GM19240 (cell line): ENCODE data around the gene TNPO2.
"Not testable (repeated sequence)": the region's sequence is repeated elsewhere in the genome, so short reads cannot be mapped to it uniquely, and the experiment has no call there.

Source experiments
- DNase-seq: peaks from one replicate; pipeline ENCODE4 v3.0.0; 2011; ENCODE audit warnings: low spot score; ENCODE audit not compliant: insufficient read length

Gene TNPO2

GRCh38 chr19:12737835-12738351 is 14.2 kb upstream of the TNPO2 start:
- DNase-seq, result no peak

GRCh38 chr19:12736995-12737834 is 13.5 kb upstream of the TNPO2 start, which contains the start of gene GET3:
Gene GET3 (plus strand): TSS chr19:12737497. CDS start chr19:12737506, 9 bp downstream.
- peak; percentile 98 for DNase-seq

- peak; percentile 77 for DNase-seq
Observed at GRCh38 chr19:12733369-12734214, 9.9 kb upstream of the TNPO2 start.

- no peak for DNase-seq
Observed at GRCh38 chr19:12731337-12731736, 7.6 kb upstream of the TNPO2 start.

- DNase-seq, result no peak
Observed at GRCh38 chr19:12730064-12730463, 6.3 kb upstream of the TNPO2 start.

GRCh38 chr19:12727745-12728433 is 4.2 kb upstream of the TNPO2 start:
- no peak for DNase-seq

GRCh38 chr19:12726988-12727316 is 3.2 kb upstream of the TNPO2 start:
- no peak for DNase-seq

- not testable (repeated sequence) for DNase-seq
Observed at GRCh38 chr19:12725612-12726011, 1.9 kb upstream of the TNPO2 start.

GRCh38 chr19:12723381-12723640 is 421 bp downstream of the TNPO2 start:
- no peak for DNase-seq

- DNase-seq, result peak; percentile 99
Observed at GRCh38 chr19:12722566-12723380, 959 bp downstream of the TNPO2 start.

- peak; percentile 52 for DNase-seq
Observed at GRCh38 chr19:12721656-12722565, 1.8 kb downstream of the TNPO2 start.

- DNase-seq, result no peak
Observed at GRCh38 chr19:12720851-12721655, 2.7 kb downstream of the TNPO2 start.

- DNase-seq, result no peak
Observed at GRCh38 chr19:12720296-12720695, 3.4 kb downstream of the TNPO2 start.

- DNase-seq, result no peak
Observed at GRCh38 chr19:12715929-12716328, 7.8 kb downstream of the TNPO2 start.

- DNase-seq, result no peak
Observed at GRCh38 chr19:12715102-12715501, 8.6 kb downstream of the TNPO2 start.

- not testable (repeated sequence) for DNase-seq
Observed at GRCh38 chr19:12713304-12713703, 10.4 kb downstream of the TNPO2 start.

GRCh38 chr19:12712077-12712476 is 11.7 kb downstream of the TNPO2 start:
- DNase-seq, result not testable (repeated sequence)

GRCh38 chr19:12711187-12711586 is 12.5 kb downstream of the TNPO2 start:
- DNase-seq, result no peak

GRCh38 chr19:12708641-12709040 is 15.1 kb downstream of the TNPO2 start:
- DNase-seq, result no peak
